Esophagus muscularis mucosa (tissue), 4 donors: Measurements from ENCODE around the gene MMP14. TPM values are rescaled to one million over a fixed set of nuclear protein-coding genes. Genes with fewer than 3 reads are reported as not detected.
A peak's percentile ranks its signal among the peaks of the same experiment; 100 is the strongest.
"Not testable (repeated sequence)": the region's sequence is repeated elsewhere in the genome, so short reads cannot be mapped to it uniquely, and the experiment has no call there.

Experiments used
- DNase-seq: peaks from one replicate; pipeline ENCODE4 v3.0.0-alpha.2; 2017; ENCODE audit errors: extremely low spot score
- H3K27ac ChIP-seq, 4 donors: fragments of 200-600 bp; sonication (generic); replicated peaks in 1 of 4; 1 replicate in 3 of 4; 2 replicates in 1 of 4; pipeline ENCODE4 v1.5.1; 2016 to 2019; ENCODE audit warnings: mild to moderate bottlenecking in 1 of 4
- H3K27me3 ChIP-seq, 4 donors: fragments of 200-600 bp; sonication (generic); one replicate each; pipeline versions ENCODE4 v1.5.1 to v1.6.0; 2016 to 2019
- H3K36me3 ChIP-seq, 4 donors: fragments of 200-600 bp; sonication (generic); one replicate each; pipeline ENCODE4 v1.5.1; 2016 to 2019
- H3K4me1 ChIP-seq, 4 donors: fragments of 200-600 bp; sonication (generic); one replicate each; pipeline ENCODE4 v1.5.1; 2016 to 2019
- H3K4me3 ChIP-seq, 4 donors: fragments of 200-600 bp; sonication (generic); 1 replicate in 2 of 4; 2 replicates in 2 of 4; pipeline ENCODE4 v1.5.1; 2016 to 2019; ENCODE audit warnings: mild to moderate bottlenecking in 4 of 4, moderate library complexity in 1 of 4
- H3K9me3 ChIP-seq, 4 donors: fragments of 200-600 bp; sonication (generic); 1 replicate in 3 of 4; 2 replicates in 1 of 4; pipeline ENCODE4 v1.5.1; 2016 to 2019
- CTCF ChIP-seq, 3 experiments: fragments of 200-600 bp in 2 of 3; fragments of 450-650 bp in 1 of 3; sonication (generic) in 2 of 3; IDR thresholded peaks; one replicate each; pipeline ENCODE4 v1.5.1; 2017 to 2019; ENCODE audit warnings: antibody characterized with exemption in 3 of 3, mild to moderate bottlenecking in 2 of 3, moderate library complexity in 1 of 3
- EP300 ChIP-seq: sonication (generic); formaldehyde crosslinking; IDR thresholded peaks from one replicate; pipeline ENCODE4 v1.6.1; 2017; ENCODE audit warnings: antibody characterized with exemption
- POLR2A ChIP-seq: fragments of 450-650 bp; IDR thresholded peaks from one replicate; pipeline ENCODE4 v1.6.1; 2017; ENCODE audit warnings: antibody characterized with exemption, moderate library complexity, mild to moderate bottlenecking, low read depth
- POLR2AphosphoS5 ChIP-seq, 2 donors: sonication (generic); formaldehyde crosslinking; IDR thresholded peaks; one replicate each; pipeline ENCODE4 v1.6.1; 2017; ENCODE audit warnings: antibody characterized with exemption in 2 of 2
- WGBS: methylation state at CpG from one replicate; pipeline ENCODE4 v1.1.5; 2018; 5-methylcytosine and 5-hydroxymethylcytosine counted together
- intact Hi-C: fragments of 100-400 bp; cut with DNase I; formaldehyde crosslinking; loops from one replicate; pipeline ENCODE4 v1.15.1; 2023
- total RNA-seq, 4 donors: library from RNA; depleted of rRNA; stranded (reverse); fragments of >200 nt; gene quantifications; one replicate each; pipeline versions ENCODE4 v1.1.0 to v1.2.1, GENCODE V29; 2016

MMP14 gene
- 100 to 1,000 TPM in 3 of 4 donors, 10 to 100 TPM in 1; 83.9 to 149 (median 123) TPM for total RNA-seq

- TF ChIP-seq EP300 (no peak), POLR2A (peak; percentile 72), POLR2AphosphoS5 (IDR thresholded peaks at IDR 0.05) (peak; percentile 86 to 93), CTCF (IDR thresholded peaks at IDR 0.05) (peak; percentile 44 to 63 (median 53))
- intact Hi-C loops, result loop anchor here (2.0 kb wide), 1 partner anchor 14 kb away; no protein-coding TSS in a partner anchor
- H3K4me1 ChIP-seq, result peaks cover 24 to 51% (median 45%) of the 10 kb centered on the region in 4 donors
- peak within 1 kb of the TSS; percentile 93 to 97 (median 95) for H3K27ac ChIP-seq
- 2% methylated on average over 33 of the region's 46 CpGs for WGBS
- H3K36me3 ChIP-seq, result peaks cover 11 to 32% (median 28%) of the 10 kb centered on the region in 4 donors
- H3K27me3 ChIP-seq, result no peaks in the 10 kb centered on the region
- no peaks in the 10 kb centered on the region for H3K9me3 ChIP-seq
- DNase-seq, result peak; percentile 96
- peak within 1 kb of the TSS; percentile 84 to 94 (median 90) for H3K4me3 ChIP-seq
These were observed at the start of gene MMP14 for GRCh38 chr14:22836301-22837113. Gene MMP14 (plus strand): TSS chr14:22836585. CDS start chr14:22836818, 233 bp downstream.

- H3K9me3 ChIP-seq, result no peaks in the 10 kb centered on the region
- H3K4me3 ChIP-seq, result no peak overlapping the region
- H3K27me3 ChIP-seq, result no peaks in the 10 kb centered on the region
- H3K27ac ChIP-seq, result no peak overlapping the region
- WGBS, result 88% methylated on average over 4 of the region's 4 CpGs
- no peak for DNase-seq
- H3K36me3 ChIP-seq, result no peaks in the 10 kb centered on the region
- intact Hi-C loops, result no loop called here
- no peaks in the 10 kb centered on the region for H3K4me1 ChIP-seq
- no peak for TF ChIP-seq POLR2AphosphoS5 (IDR thresholded peaks at IDR 0.05)
- TF ChIP-seq CTCF (IDR thresholded peaks at IDR 0.05), result no peak
- no peak for TF ChIP-seq EP300
- TF ChIP-seq POLR2A, result no peak
These were observed 49.7 kb upstream of the MMP14 start for GRCh38 chr14:22786685-22787084.

GRCh38 chr14:22791301-22791700 lies 45.1 kb upstream of the MMP14 start:
- Histone ChIP-seq H3K4me1 (no peaks in the 10 kb centered on the region), H3K27me3 (no peaks in the 10 kb centered on the region), H3K9me3 (no peaks in the 10 kb centered on the region), H3K4me3 (no peak overlapping the region), H3K36me3 (no peaks in the 10 kb centered on the region), H3K27ac (no peak overlapping the region)
- intact Hi-C loops, result no loop called here
- WGBS, result 52% methylated on average over 3 of the region's 3 CpGs
- no peak for TF ChIP-seq EP300
- TF ChIP-seq CTCF (IDR thresholded peaks at IDR 0.05), result no peak
- TF ChIP-seq POLR2AphosphoS5 (IDR thresholded peaks at IDR 0.05), result no peak
- no peak for TF ChIP-seq POLR2A
- DNase-seq, result no peak

- H3K4me3 ChIP-seq, result no peak overlapping the region
- no peaks in the 10 kb centered on the region for H3K9me3 ChIP-seq
- no peaks in the 10 kb centered on the region for H3K36me3 ChIP-seq
- WGBS, result 89% methylated on average over 2 of the region's 2 CpGs
- no peak for TF ChIP-seq CTCF (IDR thresholded peaks at IDR 0.05)
- H3K27ac ChIP-seq, result no peak overlapping the region
- H3K4me1 ChIP-seq, result no peaks in the 10 kb centered on the region
- DNase-seq, result no peak
- no peaks in the 10 kb centered on the region for H3K27me3 ChIP-seq
- intact Hi-C loops, result no loop called here
These were observed 44.2 kb upstream of the MMP14 start for GRCh38 chr14:22792158-22792557.

- intact Hi-C loops, H3K27me3 ChIP-seq, H3K4me3 ChIP-seq, H3K27ac ChIP-seq, H3K9me3 ChIP-seq, H3K4me1 ChIP-seq, H3K36me3 ChIP-seq, DNase-seq: not testable (repeated sequence)
- WGBS, result 83% methylated on average over 5 of the region's 5 CpGs
These were observed 42.8 kb upstream of the MMP14 start for GRCh38 chr14:22793550-22793949.
